ENCODE measurements around the gene NLRP12.
A peak's percentile ranks its signal among the peaks of the same experiment; 100 is the strongest.
"Not testable (repeated sequence)": the region's sequence is repeated elsewhere in the genome, so short reads cannot be mapped to it uniquely, and the experiment has no call there.

Gene NLRP12

GRCh38 chr19:53838446-53838845 is 14.3 kb upstream of the NLRP12 start:
- not testable (repeated sequence) for DNase-seq

GRCh38 chr19:53832861-53833260 is 8.7 kb upstream of the NLRP12 start:
- not testable (repeated sequence) for DNase-seq

- no peak for DNase-seq
Observed at GRCh38 chr19:53828531-53828930, 4.4 kb upstream of the NLRP12 start.

- no peak for DNase-seq
Observed at GRCh38 chr19:53826876-53827275, 2.8 kb upstream of the NLRP12 start.

- no peak for DNase-seq
Observed at GRCh38 chr19:53823380-53824120, 564 bp downstream of the NLRP12 start.

- no peak for DNase-seq
Observed at GRCh38 chr19:53819861-53820260, 4.3 kb downstream of the NLRP12 start.

GRCh38 chr19:53818756-53819155 is 5.4 kb downstream of the NLRP12 start:
- DNase-seq, result no peak

GRCh38 chr19:53813996-53814395 is 10.1 kb downstream of the NLRP12 start:
- no peak for DNase-seq

- no peak for DNase-seq
Observed at GRCh38 chr19:53812335-53812734, 11.8 kb downstream of the NLRP12 start.

- DNase-seq, result no peak
Observed at GRCh38 chr19:53810891-53811290, 13.2 kb downstream of the NLRP12 start.

GRCh38 chr19:53810187-53810546 is 13.9 kb downstream of the NLRP12 start:
- DNase-seq, result no peak

GRCh38 chr19:53809518-53810186 is 14.5 kb downstream of the NLRP12 start:
- DNase-seq, result no peak

GRCh38 chr19:53808710-53809125 is 15.4 kb downstream of the NLRP12 start:
- peak; percentile 6 for DNase-seq

GRCh38 chr19:53801257-53801656 is 22.9 kb downstream of the NLRP12 start:
- DNase-seq, result no peak

- DNase-seq, result no peak
Observed at GRCh38 chr19:53795019-53795418, 29.1 kb downstream of the NLRP12 start.

GRCh38 chr19:53792721-53793433 is 31.2 kb downstream of the NLRP12 start:
- DNase-seq, result peak; percentile 54

GRCh38 chr19:53789708-53790678 is 34.1 kb downstream of the NLRP12 start:
- DNase-seq, result no peak

- no peak for DNase-seq
Observed at GRCh38 chr19:53787266-53787665, 36.8 kb downstream of the NLRP12 start.

- no peak for DNase-seq
Observed at GRCh38 chr19:53786744-53787143, 37.4 kb downstream of the NLRP12 start.

- DNase-seq, result no peak
Observed at GRCh38 chr19:53785196-53785889, 38.8 kb downstream of the NLRP12 start.

GRCh38 chr19:53782698-53783097 is 41.4 kb downstream of the NLRP12 start:
- no peak for DNase-seq

GRCh38 chr19:53781332-53781731 is 42.8 kb downstream of the NLRP12 start:
- DNase-seq, result not testable (repeated sequence)
